M059J (cell line): ENCODE results near the gene TECPR2. TPM values are rescaled to one million over a fixed set of nuclear protein-coding genes. Genes with fewer than 3 reads are reported as not detected.
"Not testable (repeated sequence)": the region's sequence is repeated elsewhere in the genome, so short reads cannot be mapped to it uniquely, and the experiment has no call there.

ENCODE experiments used
- DNase-seq: peaks from one replicate; pipeline ENCODE4 v3.0.0-alpha.2; 2012; ENCODE audit warnings: low read depth
- total RNA-seq: library from RNA; depleted of rRNA; stranded (reverse); fragments of >200 nt; shearing (Covaris generic); gene quantifications from 2 replicates; pipeline ENCODE4 v1.2.3, GENCODE V29; 2014

The TECPR2 gene
- total RNA-seq, 1 experiment from 2014 or later = 6.2 TPM

- DNase-seq = no peak
Observed at GRCh38 chr14:102333795-102334705, 28.7 kb upstream of the TECPR2 start.

DNA sequence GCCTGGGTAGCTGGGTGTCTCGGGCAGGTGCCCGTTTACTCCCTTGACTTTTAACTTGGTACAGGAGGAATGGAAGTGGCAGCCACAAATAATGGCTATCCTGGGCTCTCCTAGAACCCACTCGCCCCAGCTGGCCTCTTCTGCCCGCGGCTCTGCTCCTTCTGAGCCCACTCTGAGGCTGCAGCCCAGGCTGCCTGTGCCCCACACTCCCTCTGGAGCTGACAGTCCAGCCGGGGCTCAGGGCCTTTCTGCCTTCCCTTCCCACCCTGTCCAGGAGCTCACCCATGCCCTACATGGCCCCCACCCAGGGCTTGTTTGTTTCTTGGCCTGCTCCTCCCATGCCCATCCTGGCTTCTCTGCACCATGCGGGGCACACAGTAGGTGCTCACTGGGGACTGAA, 27.6 kb upstream of the TECPR2 start:
- DNase-seq = no peak

DNA sequence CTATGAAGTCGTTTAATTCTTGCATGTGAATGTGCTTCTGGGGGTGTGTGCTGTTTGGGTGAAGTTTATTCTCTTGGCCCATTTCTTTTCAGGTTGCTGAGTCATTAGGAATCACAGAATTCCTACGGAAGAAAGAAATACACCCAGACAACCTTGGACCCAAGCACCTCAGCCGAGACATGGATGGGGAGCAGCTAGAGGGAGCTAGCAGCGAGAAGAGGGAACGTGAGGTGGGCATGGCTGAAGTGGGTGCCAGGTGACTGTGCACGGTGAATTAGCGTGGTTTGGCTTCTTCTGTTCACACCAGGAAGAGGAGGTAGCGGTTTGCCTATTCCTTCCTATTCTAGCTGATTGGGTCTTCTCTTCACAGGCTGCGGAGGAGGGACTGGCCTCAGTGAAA, 24.0 kb upstream of the TECPR2 start:
- no peak for DNase-seq

GRCh38 chr14:102341566-102341965, 21.2 kb upstream of the TECPR2 start:
- DNase-seq = no peak

DNA sequence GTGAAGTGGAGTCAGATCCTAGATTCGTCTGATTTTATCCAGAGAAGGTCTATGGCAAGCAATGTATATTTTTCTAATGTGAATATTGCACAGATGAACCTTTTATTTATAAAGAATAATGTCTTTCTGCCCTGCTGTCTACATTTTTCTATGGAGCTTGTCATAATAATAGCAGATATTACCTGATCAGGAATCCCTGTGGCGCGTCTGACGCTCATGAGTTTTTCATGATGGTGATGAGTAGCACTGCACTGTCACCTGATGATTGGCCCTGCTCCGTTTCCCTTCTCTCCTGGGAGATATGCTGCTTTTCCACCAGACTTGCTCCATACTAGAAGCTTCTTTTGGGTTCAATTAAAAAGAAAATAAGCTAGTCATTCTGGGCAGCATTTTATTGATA, 20.5 kb upstream of the TECPR2 start:
- no peak for DNase-seq

DNA sequence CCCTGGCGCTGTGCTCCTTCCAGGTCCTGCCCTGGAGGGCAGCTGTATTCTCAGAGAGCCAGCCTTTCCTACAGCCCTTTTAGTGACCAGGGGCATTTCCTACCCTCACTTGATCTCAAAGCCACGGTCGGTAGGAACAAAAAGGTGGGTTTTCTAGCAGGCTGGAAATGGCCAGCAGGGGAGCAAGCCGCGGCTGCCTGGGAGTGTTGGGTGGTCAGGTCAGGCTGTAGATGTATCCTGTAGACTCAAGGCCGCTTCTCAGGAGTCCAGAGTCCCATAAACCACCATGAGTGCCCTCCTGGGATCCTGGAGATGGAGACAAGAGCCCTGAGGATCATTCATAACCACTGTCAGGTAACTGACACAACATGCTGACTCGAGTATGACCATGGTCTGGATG, 18.7 kb upstream of the TECPR2 start:
- DNase-seq = no peak

GRCh38 chr14:102344485-102344884, 18.3 kb upstream of the TECPR2 start:
- DNase-seq = no peak

GRCh38 chr14:102345232-102345631, 17.5 kb upstream of the TECPR2 start:
- no peak for DNase-seq

- no peak for DNase-seq
Observed at GRCh38 chr14:102346645-102347044, 16.1 kb upstream of the TECPR2 start.

DNA sequence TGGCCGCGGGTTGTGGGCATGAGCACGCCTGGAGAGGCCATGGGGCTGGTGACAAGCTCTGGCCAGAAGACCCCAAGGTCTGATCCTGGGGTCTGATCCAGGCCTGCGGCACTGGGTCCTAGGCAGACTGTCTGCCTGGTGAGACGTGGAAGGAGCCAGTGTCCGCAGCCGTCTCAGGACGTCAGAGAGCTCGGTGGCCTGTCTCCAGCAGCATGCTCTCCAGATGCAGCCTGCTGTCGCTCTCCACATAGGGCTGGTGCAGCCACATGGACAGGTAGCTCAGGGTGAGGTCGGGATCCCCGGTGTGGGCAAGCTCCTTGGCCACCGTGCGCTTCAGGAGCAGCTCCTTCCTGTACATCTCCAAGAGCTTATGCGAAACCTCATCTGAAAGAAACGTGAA, 14.4 kb upstream of the TECPR2 start:
- DNase-seq = no peak

- no peak for DNase-seq
Observed at GRCh38 chr14:102351023-102351422, 11.7 kb upstream of the TECPR2 start.

- not testable (repeated sequence) for DNase-seq
Observed at GRCh38 chr14:102351593-102351992, 11.1 kb upstream of the TECPR2 start.

- DNase-seq = no peak
Observed at GRCh38 chr14:102352213-102352612, 10.5 kb upstream of the TECPR2 start.

- DNase-seq = no peak
Observed at GRCh38 chr14:102353126-102353619, 9.6 kb upstream of the TECPR2 start.

- DNase-seq = no peak
Observed at GRCh38 chr14:102356280-102356679, 6.5 kb upstream of the TECPR2 start.

DNA sequence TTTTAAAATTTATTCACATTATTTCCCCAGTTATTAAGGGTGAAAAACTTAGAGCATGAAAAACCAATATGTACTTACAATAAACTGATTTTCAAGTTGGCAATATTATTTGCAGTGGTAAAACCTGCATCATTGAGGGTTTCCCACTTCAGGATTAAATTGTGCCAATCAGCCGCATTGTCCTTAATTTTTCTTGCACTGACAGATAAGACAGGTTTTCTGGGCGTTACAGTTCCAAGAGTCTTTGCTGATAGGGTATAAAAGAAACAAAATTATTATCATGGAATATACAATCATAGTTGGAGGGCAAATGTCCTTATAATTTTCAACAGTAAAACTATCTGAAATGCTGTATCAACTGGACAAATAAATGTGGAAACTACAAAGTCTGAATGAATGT, 3.4 kb upstream of the TECPR2 start:
- DNase-seq = no peak

DNA sequence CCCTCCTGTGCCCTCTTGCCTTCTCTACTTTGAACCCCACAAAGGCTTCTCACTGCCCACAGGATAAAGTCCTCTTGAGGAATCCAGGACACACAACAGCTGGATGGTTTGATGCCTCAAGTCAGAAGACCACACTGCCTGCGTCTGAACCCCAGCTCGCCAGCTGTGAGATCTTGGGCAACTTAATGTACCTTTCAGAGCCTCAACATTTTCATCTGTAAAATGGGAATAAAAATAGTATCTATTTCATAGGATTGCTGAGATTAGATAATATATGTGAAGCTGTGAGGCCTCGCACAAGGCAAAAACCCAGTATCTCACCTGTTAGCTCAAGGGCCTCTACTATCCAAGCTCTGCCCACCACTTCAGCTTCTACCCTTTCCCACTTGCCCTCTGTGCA, 2.4 kb upstream of the TECPR2 start:
- DNase-seq = no peak

- DNase-seq = peak; percentile 53
Observed at GRCh38 chr14:102362084-102362483, 657 bp upstream of the TECPR2 start.

- peak; percentile 59 for DNase-seq
Observed at GRCh38 chr14:102363182-102363943, 622 bp downstream of the TECPR2 start.

GRCh38 chr14:102370305-102370809, 7.6 kb downstream of the TECPR2 start:
- no peak for DNase-seq

GRCh38 chr14:102371361-102371760, 8.6 kb downstream of the TECPR2 start:
- no peak for DNase-seq

GRCh38 chr14:102373110-102373509, 10.4 kb downstream of the TECPR2 start:
- DNase-seq = no peak

GRCh38 chr14:102374264-102374663, 11.5 kb downstream of the TECPR2 start:
- DNase-seq = no peak
